Chondrocyte (in vitro differentiated cells): ENCODE data around the gene SLC35F3. TPM values are rescaled to one million over a fixed set of nuclear protein-coding genes. Genes with fewer than 3 reads are reported as not detected.

Experiments used
- DNase-seq: peaks from one replicate; pipeline ENCODE4 v3.0.0; 2021; ENCODE audit warnings: mixed read lengths, low spot score
- H3K27ac Mint-ChIP-seq: one replicate; pipeline ENCODE4 v1.8.0; 2021; ENCODE audit warnings: mild to moderate bottlenecking, moderate library complexity, mixed read lengths; ENCODE audit not compliant: unreplicated experiment
- H3K27me3 Mint-ChIP-seq: 2 replicates; pipeline ENCODE4 v1.8.0; 2021; ENCODE audit warnings: low read depth, mixed read lengths
- H3K36me3 Mint-ChIP-seq: 2 replicates; pipeline ENCODE4 v1.8.0; 2021; ENCODE audit warnings: low read depth, mixed read lengths
- H3K4me1 Mint-ChIP-seq: 2 replicates; pipeline ENCODE4 v1.8.0; 2021; ENCODE audit warnings: low read depth, mild to moderate bottlenecking, mixed read lengths
- H3K4me3 Mint-ChIP-seq: one replicate; pipeline ENCODE4 v1.8.0; 2021; ENCODE audit warnings: mild to moderate bottlenecking, moderate library complexity, mixed read lengths; ENCODE audit not compliant: unreplicated experiment
- H3K9me3 Mint-ChIP-seq: 2 replicates; pipeline ENCODE4 v1.8.0; 2021; ENCODE audit warnings: low read depth, mixed read lengths
- CTCF ChIP-seq: fragments of 200-600 bp; sonication (generic); IDR thresholded peaks from 2 replicates; pipeline ENCODE4 v1.5.0; 2021; ENCODE audit warnings: antibody characterized with exemption, mild to moderate bottlenecking, moderate library complexity
- total RNA-seq: library from RNA; stranded (reverse); gene quantifications from 3 replicates; pipeline ENCODE4 v1.2.1, GENCODE V29; 2021

The SLC35F3 gene
- total RNA-seq, 1 donor from 2014 or later = not detected

GRCh38 chr1:233945979-233946378, 41.5 kb downstream of the SLC35F3 start:
- H3K27me3 Mint-ChIP-seq = peaks cover 2% of the 10 kb centered on the region
- H3K36me3 Mint-ChIP-seq = no peaks in the 10 kb centered on the region
- no peak overlapping the region for H3K4me3 Mint-ChIP-seq
- H3K27ac Mint-ChIP-seq = no peak overlapping the region
- TF ChIP-seq CTCF = no peak
- peaks cover 12% of the 10 kb centered on the region for H3K9me3 Mint-ChIP-seq
- H3K4me1 Mint-ChIP-seq = no peaks in the 10 kb centered on the region
- no peak for DNase-seq

DNA sequence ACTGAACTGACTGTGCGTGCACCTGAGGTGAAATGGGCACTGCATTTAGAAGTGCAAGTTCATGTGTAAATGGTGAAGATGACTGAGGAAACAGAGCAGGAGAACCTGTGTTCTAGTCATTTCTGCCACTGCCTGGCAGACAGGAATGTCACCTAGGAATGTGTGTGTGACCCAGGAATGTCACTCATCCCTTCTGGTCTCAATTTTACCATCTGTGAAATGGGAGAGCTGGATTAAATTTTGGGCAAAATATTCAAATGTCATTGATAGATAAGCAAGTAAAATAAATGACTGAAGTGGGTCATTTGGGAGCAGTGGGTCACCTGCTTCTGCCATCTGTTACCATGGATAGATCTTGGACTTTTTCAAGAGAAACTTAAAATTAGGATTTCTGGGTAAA, 42.2 kb downstream of the SLC35F3 start:
- Mint-ChIP-seq H3K27me3 (peaks cover 2% of the 10 kb centered on the region), H3K4me3 (no peak overlapping the region), H3K9me3 (peaks cover 19% of the 10 kb centered on the region), H3K36me3 (no peaks in the 10 kb centered on the region), H3K27ac (no peak overlapping the region), H3K4me1 (no peaks in the 10 kb centered on the region)
- DNase-seq = no peak
- no peak for TF ChIP-seq CTCF

GRCh38 chr1:233951804-233952203, 47.3 kb downstream of the SLC35F3 start:
- no peaks in the 10 kb centered on the region for H3K4me1 Mint-ChIP-seq
- peaks cover 2% of the 10 kb centered on the region for H3K36me3 Mint-ChIP-seq
- no peaks in the 10 kb centered on the region for H3K27me3 Mint-ChIP-seq
- no peak for DNase-seq
- no peak overlapping the region for H3K27ac Mint-ChIP-seq
- H3K9me3 Mint-ChIP-seq = peaks cover 41% of the 10 kb centered on the region
- H3K4me3 Mint-ChIP-seq = no peak overlapping the region
- TF ChIP-seq CTCF = no peak

DNA sequence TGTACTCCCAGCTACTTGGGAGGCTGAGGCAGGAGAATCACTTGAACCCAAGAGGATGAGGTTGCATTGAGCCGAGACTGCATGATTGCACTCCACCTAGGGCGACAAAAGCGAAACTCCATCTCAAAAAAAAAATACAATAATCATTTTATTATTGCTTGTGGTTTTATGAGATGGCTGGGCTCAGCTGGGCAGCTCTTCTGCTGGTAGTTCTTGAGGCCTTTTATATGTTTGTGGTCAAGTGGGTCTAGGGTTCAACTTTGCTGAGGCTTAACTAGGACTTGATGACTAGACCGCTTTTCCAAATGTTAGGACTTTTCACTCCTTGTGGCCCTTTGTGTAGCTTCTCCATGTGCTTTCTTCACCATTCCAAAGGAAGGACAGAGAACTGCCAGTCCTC, 53.2 kb downstream of the SLC35F3 start:
- no peak overlapping the region for H3K27ac Mint-ChIP-seq
- DNase-seq = no peak
- peaks cover 2% of the 10 kb centered on the region for H3K36me3 Mint-ChIP-seq
- peaks cover 25% of the 10 kb centered on the region for H3K9me3 Mint-ChIP-seq
- H3K4me1 Mint-ChIP-seq = no peaks in the 10 kb centered on the region
- H3K27me3 Mint-ChIP-seq = peaks cover 1% of the 10 kb centered on the region
- H3K4me3 Mint-ChIP-seq = no peak overlapping the region
- no peak for TF ChIP-seq CTCF

DNA sequence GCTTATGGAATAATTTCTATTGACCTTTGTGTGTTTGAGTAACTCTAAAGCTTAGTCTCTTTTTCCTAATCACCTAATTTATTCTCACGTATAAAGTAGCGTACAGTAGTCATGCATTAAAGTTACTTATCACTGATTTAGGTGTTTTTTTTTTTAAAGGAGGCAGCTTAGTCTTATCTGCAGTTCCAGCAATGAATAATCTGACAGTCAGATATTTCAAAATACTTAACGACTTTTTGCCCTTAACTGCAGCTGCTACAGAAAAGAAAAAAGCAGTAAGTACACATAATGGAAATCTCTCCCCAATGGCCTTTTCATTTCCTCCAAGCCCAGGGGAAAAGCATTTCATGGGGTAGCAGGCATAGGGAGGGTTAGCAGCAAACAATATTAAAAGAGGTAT, 54.6 kb downstream of the SLC35F3 start:
- no peak for TF ChIP-seq CTCF
- DNase-seq = no peak
- Mint-ChIP-seq H3K36me3 (no peaks in the 10 kb centered on the region), H3K27me3 (peaks cover 1% of the 10 kb centered on the region), H3K9me3 (peaks cover 15% of the 10 kb centered on the region), H3K4me1 (no peaks in the 10 kb centered on the region), H3K27ac (no peak overlapping the region), H3K4me3 (no peak overlapping the region)
